Common myeloid progenitor, CD34-positive (primary cell): Measurements from ENCODE around the gene BNC2.

Source experiments
- CTCF ChIA-PET: fragments of 350-600 bp; sonication (Branson Sonifier 250); formaldehyde crosslinking; loops from one replicate; lab custom pipeline; 2021; ENCODE audit warnings: antibody characterized with exemption; lab: Charles Lee
- POLR2A ChIA-PET: fragments of 350-600 bp; sonication (Branson Sonifier 250); formaldehyde crosslinking; loops from one replicate; lab custom pipeline; 2021; ENCODE audit warnings: antibody characterized with exemption; lab: Charles Lee
- DNase-seq, 3 donors: peaks; one replicate each; pipeline versions ENCODE4 v3.0.0 to v3.0.0-alpha.2; 2013
- H3K27ac ChIP-seq, 2 experiments: 1 replicate in 1 of 2; 2 replicates in 1 of 2; pipeline ENCODE4 v1.7.0; 2013; ENCODE audit warnings: inconsistent platforms in 2 of 2, low read length in 2 of 2, mild to moderate bottlenecking in 2 of 2, low read depth in 1 of 2, moderate library complexity in 1 of 2; ENCODE audit not compliant: severe bottlenecking in 2 of 2, insufficient read depth in 1 of 2, poor library complexity in 1 of 2
- H3K27me3 ChIP-seq, 5 experiments: replicated peaks in 2 of 5; 1 replicate in 3 of 5; 2 replicates in 2 of 5; pipeline versions ENCODE4 v1.6.1 to v1.7.0; 2013; ENCODE audit warnings: low read length in 4 of 5, mild to moderate bottlenecking in 2 of 5, moderate library complexity in 2 of 5, inconsistent platforms in 1 of 5; ENCODE audit not compliant: insufficient read depth in 5 of 5, control insufficient read depth in 4 of 5
- H3K36me3 ChIP-seq, 4 experiments: 1 replicate in 2 of 4; 2 replicates in 2 of 4; pipeline versions ENCODE4 v1.6.1 to v1.7.0; 2013; ENCODE audit warnings: low read length in 3 of 4, control low read depth in 1 of 4, mild to moderate bottlenecking in 1 of 4; ENCODE audit not compliant: control insufficient read depth in 4 of 4, insufficient read depth in 4 of 4
- H3K4me1 ChIP-seq, 4 experiments: 1 replicate in 3 of 4; 2 replicates in 1 of 4; pipeline versions ENCODE4 v1.6.1 to v1.7.1; 2013; ENCODE audit warnings: low read length in 3 of 4, mild to moderate bottlenecking in 3 of 4, control low read depth in 1 of 4, inconsistent platforms in 1 of 4, moderate library complexity in 1 of 4; ENCODE audit not compliant: control insufficient read depth in 4 of 4, insufficient read depth in 4 of 4; ENCODE audit errors: control extremely low read depth in 1 of 4
- H3K4me3 ChIP-seq, 7 experiments: 1 replicate in 4 of 7; 2 replicates in 3 of 7; pipeline versions ENCODE4 v1.5.1 to v1.7.0; 2013; ENCODE audit warnings: mild to moderate bottlenecking in 7 of 7, low read length in 6 of 7, moderate library complexity in 6 of 7, inconsistent platforms in 2 of 7, low read depth in 2 of 7, control low read depth in 1 of 7; ENCODE audit not compliant: insufficient read depth in 4 of 7, control insufficient read depth in 1 of 7; ENCODE audit errors: extremely low read depth in 1 of 7
- H3K9me3 ChIP-seq, 5 experiments: 1 replicate in 4 of 5; 2 replicates in 1 of 5; pipeline versions ENCODE4 v1.6.1 to v1.7.1; 2013; ENCODE audit warnings: low read length in 4 of 5, mild to moderate bottlenecking in 2 of 5, inconsistent platforms in 1 of 5, low read depth in 1 of 5, moderate library complexity in 1 of 5; ENCODE audit not compliant: control insufficient read depth in 4 of 5, insufficient read depth in 2 of 5; ENCODE audit errors: control extremely low read depth in 1 of 5
- WGBS: methylation state at CpG from one replicate; pipeline ENCODE4 v1.1.5; 2013; ENCODE audit not compliant: insufficient coverage; 5-methylcytosine and 5-hydroxymethylcytosine counted together

The BNC2 gene

DNA sequence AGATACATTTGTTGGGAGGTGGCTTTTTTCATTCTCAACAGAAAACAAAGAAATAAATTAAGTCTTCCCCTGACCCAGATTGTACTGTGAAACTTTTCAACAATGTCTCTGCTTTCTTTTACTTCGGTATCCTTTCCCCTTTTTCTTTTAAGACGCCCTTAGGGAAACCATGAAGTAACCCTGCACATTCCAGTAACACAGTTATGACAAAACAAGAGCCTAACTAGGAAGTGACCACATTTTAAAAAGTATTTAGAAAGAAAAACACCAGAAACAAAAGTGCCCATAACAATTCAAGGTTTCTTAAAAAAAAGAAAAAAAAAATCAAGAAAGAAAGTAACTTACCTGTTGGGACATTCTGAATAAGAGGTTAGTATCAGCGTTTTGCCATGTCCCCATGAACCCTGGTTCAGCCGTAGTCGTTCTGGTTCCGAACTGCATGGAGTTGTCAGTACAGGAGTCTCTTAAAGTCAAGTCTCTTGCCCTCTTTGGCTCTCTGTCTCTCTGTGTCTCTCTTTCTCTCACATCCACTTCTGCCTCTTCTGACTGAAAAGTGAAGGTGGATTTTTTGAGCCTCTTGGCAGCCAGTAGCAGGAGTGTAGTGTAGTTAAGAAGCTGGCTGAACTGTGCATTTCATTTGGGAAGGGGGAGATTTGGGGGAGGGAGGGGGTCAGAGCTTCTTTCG, 142.9 kb downstream of the BNC2 start:
- CTCF ChIA-PET: no interaction called here
- DNase-seq: peak in 2 of 3 donors; percentile 5
- POLR2A ChIA-PET: no interaction called here
- WGBS: 54% methylated on average over 7 of the region's 7 CpGs
- Histone ChIP-seq H3K27me3 (peaks cover 11 to 75% (median 33%) of the 10 kb centered on the region in 5 experiments), H3K27ac (no peak overlapping the region), H3K4me1 (peaks cover 6 to 11% (median 10%) of the 10 kb centered on the region in 4 experiments), H3K9me3 (no peaks in the 10 kb centered on the region), H3K36me3 (no peaks in the 10 kb centered on the region), H3K4me3 (peak overlapping the region in 5 of 7 experiments; percentile 37 to 65 (median 57))

DNA sequence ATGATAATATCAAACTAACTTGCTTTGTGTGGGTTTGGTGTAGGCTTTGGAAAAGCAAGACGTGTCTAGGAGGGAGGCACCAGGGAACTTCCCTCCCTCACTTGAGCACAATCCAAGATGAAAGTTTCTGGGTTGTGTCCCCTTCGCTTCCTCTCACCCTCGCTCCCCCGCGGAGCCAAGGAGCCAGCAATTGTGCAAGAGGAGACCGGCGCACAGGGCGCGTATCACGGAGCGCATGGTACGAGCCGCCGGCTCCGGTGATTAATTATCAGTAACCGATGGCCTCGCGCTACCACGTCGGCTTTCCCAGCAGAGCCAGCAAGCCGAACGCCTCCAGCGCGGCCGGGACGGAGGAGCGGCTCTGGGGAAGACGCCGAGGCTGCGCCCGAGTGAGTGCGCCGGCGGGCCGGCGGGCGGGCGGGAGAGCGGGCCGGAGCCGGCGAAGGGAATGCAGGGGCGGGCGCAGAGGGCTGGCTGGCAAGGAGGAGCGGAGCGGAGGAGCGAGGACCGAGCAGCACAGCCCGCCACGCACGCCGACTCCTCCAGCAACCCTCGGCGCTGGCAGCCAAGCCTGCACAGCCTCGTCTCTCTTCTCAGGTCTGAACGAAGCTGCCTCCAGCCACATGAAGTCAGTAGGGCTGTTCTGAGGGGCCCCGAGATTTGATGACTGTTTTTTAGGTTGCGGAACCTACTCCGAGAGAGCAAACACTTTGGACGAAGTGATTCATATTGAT, 143.6 kb downstream of the BNC2 start:
- Histone ChIP-seq H3K9me3 (no peaks in the 10 kb centered on the region), H3K4me1 (peaks cover 6 to 11% (median 10%) of the 10 kb centered on the region in 4 experiments), H3K36me3 (no peaks in the 10 kb centered on the region), H3K4me3 (peak overlapping the region in 6 of 7 experiments; percentile 37 to 65 (median 56)), H3K27me3 (peaks cover 11 to 77% (median 33%) of the 10 kb centered on the region in 5 experiments), H3K27ac (no peak overlapping the region)
- ChIA-PET POLR2A (no interaction called here), CTCF (no interaction called here)
- DNase-seq: peak; percentile 17 to 48 (median 48)
- WGBS: 0% methylated on average over 50 of the region's 60 CpGs

DNA sequence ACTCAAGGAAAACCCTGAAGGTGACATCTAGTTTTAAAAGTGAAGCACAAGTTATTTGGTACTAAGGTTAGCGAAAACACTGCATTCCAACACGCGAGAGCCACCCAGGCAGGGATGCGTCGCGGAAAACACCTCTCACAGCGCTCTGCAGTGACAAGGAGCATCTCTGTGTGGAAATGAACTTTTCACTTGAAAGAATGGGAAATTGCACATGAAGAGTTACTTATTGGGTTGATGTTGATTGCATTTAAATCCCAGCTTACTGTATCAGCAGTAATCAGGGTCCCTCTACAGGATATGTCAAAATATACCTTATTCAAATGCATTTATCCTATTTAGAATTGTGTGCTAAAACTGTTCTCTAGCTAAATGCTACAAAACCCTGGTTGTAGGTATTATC, 144.4 kb downstream of the BNC2 start:
- WGBS: 58% methylated on average over 7 of the region's 7 CpGs
- Histone ChIP-seq H3K36me3 (no peaks in the 10 kb centered on the region), H3K9me3 (no peaks in the 10 kb centered on the region), H3K27me3 (peaks cover 11 to 82% (median 37%) of the 10 kb centered on the region in 5 experiments), H3K4me3 (no peak overlapping the region), H3K4me1 (peaks cover 6 to 11% (median 10%) of the 10 kb centered on the region in 4 experiments), H3K27ac (no peak overlapping the region)
- ChIA-PET POLR2A (interaction anchor here (0.6 kb wide), 1 partner anchor 476 kb away, joined by 4 read pairs; no protein-coding TSS in a partner anchor), CTCF (no interaction called here)
- DNase-seq: peak; percentile 11 to 27 (median 23)

DNA sequence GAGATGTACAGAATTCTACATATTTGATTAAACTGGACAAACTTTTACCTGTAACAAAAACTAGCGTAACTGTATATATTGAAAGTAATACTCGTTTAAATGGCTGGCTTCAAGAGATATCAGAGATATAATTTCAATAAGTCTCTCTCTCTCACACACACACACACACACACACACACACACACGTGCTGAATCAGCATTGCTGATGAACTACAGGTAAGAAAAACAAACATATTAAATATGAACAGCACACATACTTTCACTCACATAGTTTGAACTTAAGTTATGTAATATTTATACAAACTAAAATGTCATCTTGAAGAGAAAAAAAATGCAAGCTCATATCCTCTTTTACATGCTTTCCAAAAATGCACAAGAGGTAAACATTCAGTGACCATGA, 145.4 kb downstream of the BNC2 start:
- CTCF ChIA-PET: no interaction called here
- H3K4me3 ChIP-seq: no peak overlapping the region
- H3K27ac ChIP-seq: no peak overlapping the region

DNA sequence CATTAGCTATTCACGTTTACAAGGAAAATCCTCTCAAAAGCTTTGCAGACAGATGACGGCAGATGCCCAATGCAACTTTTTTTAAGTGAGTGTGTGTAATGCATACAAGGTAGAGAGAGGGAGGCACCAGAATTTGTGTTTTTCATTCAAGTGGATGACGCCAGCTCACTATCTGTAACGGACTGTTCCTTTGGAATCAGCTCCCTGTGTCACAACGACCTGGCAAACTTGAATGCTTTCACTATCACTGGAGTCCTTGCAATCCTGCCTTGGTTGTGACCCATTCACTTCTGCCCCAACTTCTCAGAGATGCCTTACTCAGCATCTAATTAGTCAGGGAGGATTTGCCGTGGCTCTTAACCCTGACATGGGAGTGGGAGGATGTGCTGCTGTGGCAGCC, 148.5 kb downstream of the BNC2 start:
- ChIA-PET CTCF (no interaction called here), POLR2A (no interaction called here)
- 97% methylated on average over 4 of the region's 6 CpGs for WGBS
- no peak overlapping the region for H3K27ac ChIP-seq
- DNase-seq: no peak
- no peaks in the 10 kb centered on the region for H3K36me3 ChIP-seq
- no peak overlapping the region for H3K4me3 ChIP-seq
- H3K27me3 ChIP-seq: peaks cover 9 to 58% (median 19%) of the 10 kb centered on the region in 5 experiments
- no peaks in the 10 kb centered on the region for H3K9me3 ChIP-seq
- H3K4me1 ChIP-seq: peaks cover 0 to 6% (median 4%) of the 10 kb centered on the region in 4 experiments

More for the DNA sequence above, 145.4 kb downstream of the BNC2 start:
- DNase-seq: peak in 2 of 3 donors; percentile 4 to 6
- Histone ChIP-seq H3K27me3 (peaks cover 13 to 83% (median 37%) of the 10 kb centered on the region in 5 experiments), H3K9me3 (no peaks in the 10 kb centered on the region), H3K36me3 (no peaks in the 10 kb centered on the region), H3K4me1 (peaks cover 6 to 11% (median 10%) of the 10 kb centered on the region in 4 experiments)
- POLR2A ChIA-PET: no interaction called here
- WGBS: no CpG with 5 or more reads among the region's 3 CpGs

DNA sequence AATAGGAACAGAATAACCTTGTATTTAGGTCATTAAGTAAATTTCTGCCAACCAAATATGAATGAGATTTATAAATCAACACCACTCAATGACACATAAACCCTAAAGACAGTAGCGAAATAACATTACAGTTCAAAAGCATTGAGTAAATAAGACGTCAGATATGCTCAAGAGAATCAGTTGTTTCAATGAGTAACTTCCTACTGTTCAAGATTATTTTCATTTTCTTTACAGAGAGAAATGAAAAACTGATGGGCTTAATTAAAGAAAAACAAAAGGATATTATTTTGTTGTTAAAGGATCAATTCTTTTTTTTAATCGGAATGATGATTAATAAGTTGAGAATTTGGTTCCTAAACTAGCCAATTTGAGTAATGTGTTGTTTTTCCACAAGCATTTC, 150.1 kb downstream of the BNC2 start:
- CTCF ChIA-PET: no interaction called here
- 100% methylated on average over 3 of the region's 3 CpGs for WGBS
- no peak for DNase-seq
- no peaks in the 10 kb centered on the region for H3K9me3 ChIP-seq
- no peak overlapping the region for H3K27ac ChIP-seq
- no peaks in the 10 kb centered on the region for H3K36me3 ChIP-seq
- POLR2A ChIA-PET: no interaction called here
- peaks cover 2 to 43% (median 11%) of the 10 kb centered on the region in 5 experiments for H3K27me3 ChIP-seq
- no peaks in the 10 kb centered on the region for H3K4me1 ChIP-seq
- H3K4me3 ChIP-seq: no peak overlapping the region

DNA sequence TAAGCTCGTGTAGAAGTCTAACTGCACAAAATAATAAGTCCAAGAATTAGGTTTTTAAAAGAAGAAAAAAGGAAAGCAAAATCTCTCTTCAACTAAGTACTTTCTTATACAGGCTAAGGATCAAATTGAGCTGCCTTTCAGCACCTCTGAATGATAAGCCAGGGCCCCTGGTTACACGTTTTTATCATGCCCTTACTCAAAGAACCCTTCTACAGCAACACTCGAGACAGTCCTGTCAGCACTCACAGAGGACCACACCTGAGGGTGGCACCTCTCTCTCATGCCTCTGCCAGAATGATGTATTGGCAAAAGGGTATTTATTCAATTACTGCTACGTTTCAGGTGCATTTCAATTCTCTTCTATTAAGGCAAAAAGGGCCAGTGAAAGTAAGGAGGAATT, 150.5 kb downstream of the BNC2 start:
- CTCF ChIA-PET: no interaction called here
- 88% methylated on average over 2 of the region's 4 CpGs for WGBS
- no peaks in the 10 kb centered on the region for H3K4me1 ChIP-seq

More for the DNA sequence above, 150.5 kb downstream of the BNC2 start:
- H3K27ac ChIP-seq: no peak overlapping the region
- POLR2A ChIA-PET: no interaction called here
- no peak for DNase-seq
- H3K36me3 ChIP-seq: no peaks in the 10 kb centered on the region
- H3K4me3 ChIP-seq: no peak overlapping the region
- peaks cover 2 to 40% (median 11%) of the 10 kb centered on the region in 5 experiments for H3K27me3 ChIP-seq
- no peaks in the 10 kb centered on the region for H3K9me3 ChIP-seq
